ENCODE measurements around the gene SPDEF.
A peak's percentile ranks its signal among the peaks of the same experiment; 100 is the strongest.

The SPDEF gene

DNA sequence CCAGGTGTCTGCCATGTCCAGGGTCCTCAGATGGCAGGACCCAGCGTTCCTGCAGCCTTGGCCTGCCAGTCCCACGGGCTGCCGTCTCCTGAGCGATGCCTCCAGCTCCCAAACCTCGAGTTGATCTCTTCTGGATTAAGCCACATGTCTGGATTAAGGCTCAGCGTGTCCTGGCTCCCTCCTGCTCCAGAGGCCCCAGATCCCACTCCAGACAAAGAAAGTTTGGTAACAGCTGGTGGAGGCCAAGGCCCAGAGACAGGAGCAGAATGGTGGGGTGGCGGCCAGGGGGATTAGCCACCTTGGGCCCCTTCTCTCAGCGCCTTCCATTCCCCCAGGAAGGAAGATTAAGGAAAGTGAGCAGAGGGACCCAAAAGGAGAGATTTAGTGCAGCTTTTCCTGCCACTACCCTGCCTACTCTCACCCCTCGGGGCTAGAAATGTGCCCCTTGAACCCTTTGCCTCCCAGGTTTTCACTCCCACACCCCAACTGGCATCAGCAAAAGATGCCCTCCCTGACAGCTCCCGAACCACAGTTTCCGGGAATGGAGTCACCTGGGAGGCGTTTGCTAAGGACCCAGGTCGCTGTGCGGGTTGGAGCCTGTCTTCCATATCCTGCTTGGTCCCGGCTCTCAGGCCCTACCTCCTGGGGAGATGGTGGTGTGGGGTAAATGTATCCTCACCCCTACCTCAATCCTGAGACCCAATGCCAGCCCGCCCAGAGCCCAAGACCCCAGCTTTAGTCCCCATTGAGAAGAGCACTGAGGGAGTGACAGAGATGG is 6.9 kb downstream of the SPDEF start:
- H3K27ac ChIP-seq = no peak overlapping the region; the same call in 1 of the 2 replicates
- no peak for DNase-seq (ENCODE audit: low spot score)
- ChIA-PET CTCF (no interaction called here), POLR2A (ENCODE audit: low non-redundant PET) (interaction anchor here (0.7 kb wide), 1 partner anchor 67 kb away, joined by 3 read pairs; no protein-coding TSS in a partner anchor)
- TF ChIP-seq, protein P1, sequence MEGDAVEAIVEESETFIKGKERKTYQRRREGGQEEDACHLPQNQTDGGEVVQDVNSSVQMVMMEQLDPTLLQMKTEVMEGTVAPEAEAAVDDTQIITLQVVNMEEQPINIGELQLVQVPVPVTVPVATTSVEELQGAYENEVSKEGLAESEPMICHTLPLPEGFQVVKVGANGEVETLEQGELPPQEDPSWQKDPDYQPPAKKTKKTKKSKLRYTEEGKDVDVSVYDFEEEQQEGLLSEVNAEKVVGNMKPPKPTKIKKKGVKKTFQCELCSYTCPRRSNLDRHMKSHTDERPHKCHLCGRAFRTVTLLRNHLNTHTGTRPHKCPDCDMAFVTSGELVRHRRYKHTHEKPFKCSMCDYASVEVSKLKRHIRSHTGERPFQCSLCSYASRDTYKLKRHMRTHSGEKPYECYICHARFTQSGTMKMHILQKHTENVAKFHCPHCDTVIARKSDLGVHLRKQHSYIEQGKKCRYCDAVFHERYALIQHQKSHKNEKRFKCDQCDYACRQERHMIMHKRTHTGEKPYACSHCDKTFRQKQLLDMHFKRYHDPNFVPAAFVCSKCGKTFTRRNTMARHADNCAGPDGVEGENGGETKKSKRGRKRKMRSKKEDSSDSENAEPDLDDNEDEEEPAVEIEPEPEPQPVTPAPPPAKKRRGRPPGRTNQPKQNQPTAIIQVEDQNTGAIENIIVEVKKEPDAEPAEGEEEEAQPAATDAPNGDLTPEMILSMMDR (conservative IDR thresholded peaks at IDR 0.05; ENCODE audit: low read depth) = no peak

- ChIA-PET POLR2A (ENCODE audit: low non-redundant PET) (no interaction called here), CTCF (no interaction called here)
- no peak for DNase-seq (ENCODE audit: low spot score)
- TF ChIP-seq, protein P1 (conservative IDR thresholded peaks at IDR 0.05; ENCODE audit: low read depth) = no peak
- H3K27ac ChIP-seq = peak overlapping the region; percentile 65; the same call in 1 of the 2 replicates
Observed at GRCh38 chr6:34547701-34548644, 8.2 kb downstream of the SPDEF start.

DNA sequence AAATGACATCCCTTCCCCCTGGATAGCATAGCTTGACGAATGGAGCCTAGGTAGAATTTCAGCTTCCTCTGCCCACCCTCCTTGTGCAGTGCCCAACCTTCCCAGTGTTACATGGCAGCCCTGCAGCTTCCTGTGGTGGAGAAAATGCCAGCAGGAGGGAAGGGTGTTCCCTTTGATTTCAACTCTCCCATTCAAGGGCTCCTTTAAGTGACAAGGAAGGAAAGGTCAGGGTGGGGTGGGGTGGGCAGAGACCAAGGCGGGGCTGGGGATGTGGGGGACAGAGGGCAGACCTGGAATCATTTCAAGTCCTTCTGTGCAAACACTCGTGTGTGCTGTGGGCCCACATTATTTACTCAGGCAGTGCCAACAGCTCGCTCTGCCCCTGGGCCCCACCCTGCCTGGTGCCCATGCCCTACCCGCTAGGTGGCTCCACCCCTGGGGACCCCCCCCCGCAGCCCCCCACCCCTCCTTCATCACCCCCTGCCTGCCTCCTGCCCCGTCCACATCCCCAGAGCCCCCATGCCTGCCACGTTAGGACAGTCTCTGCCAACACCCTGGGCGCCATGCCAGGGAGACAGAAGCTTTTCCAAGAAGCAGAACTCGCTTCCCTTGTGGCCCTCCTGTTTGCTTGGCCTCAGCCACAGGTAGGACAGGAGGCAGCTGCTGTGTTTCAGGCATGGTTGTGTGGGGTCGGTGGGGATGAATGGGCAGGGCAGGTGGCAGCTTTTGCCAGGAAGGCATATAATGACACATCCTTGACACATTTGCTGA is 9.4 kb downstream of the SPDEF start:
- no peak for DNase-seq (ENCODE audit: low spot score)
- POLR2A ChIA-PET (ENCODE audit: low non-redundant PET) = no interaction called here
- CTCF ChIA-PET = interaction anchor here (1.0 kb wide), 1 partner anchor 28 kb away, joined by 3 read pairs; no protein-coding TSS in a partner anchor
- peak overlapping the region; percentile 65 for H3K27ac ChIP-seq
- TF ChIP-seq, protein P1 (conservative IDR thresholded peaks at IDR 0.05; ENCODE audit: low read depth) = no peak

GRCh38 chr6:34544776-34545471 is 11.2 kb downstream of the SPDEF start:
- H3K27ac ChIP-seq = no peak overlapping the region
- DNase-seq (ENCODE audit: low spot score) = no peak
- ChIA-PET CTCF (interaction anchor here (1.2 kb wide), 1 partner anchor 18 kb away, joined by 4 read pairs; no protein-coding TSS in a partner anchor), POLR2A (ENCODE audit: low non-redundant PET) (no interaction called here)
- TF ChIP-seq, protein P1 (conservative IDR thresholded peaks at IDR 0.05; ENCODE audit: low read depth) = no peak

- TF ChIP-seq, protein P1 (conservative IDR thresholded peaks at IDR 0.05; ENCODE audit: low read depth) = no peak
- no peak for DNase-seq (ENCODE audit: low spot score)
- ChIA-PET CTCF (interaction anchor here (1.2 kb wide), 1 partner anchor 17 kb away, joined by 4 read pairs; no protein-coding TSS in a partner anchor), POLR2A (ENCODE audit: low non-redundant PET) (no interaction called here)
- H3K27ac ChIP-seq = peak overlapping the region; percentile 58
Observed at GRCh38 chr6:34544052-34544604, 12.0 kb downstream of the SPDEF start.
